GM21360 (cell line): ENCODE data around the gene KIF3A.

Experiments used
- ATAC-seq: cut with Tn5 transposase; IDR thresholded peaks from one replicate; pipeline ENCODE4 v1.9.1; 2021; ENCODE audit warnings: mild to moderate bottlenecking, moderate library complexity; ENCODE audit not compliant: unreplicated experiment

KIF3A gene

DNA sequence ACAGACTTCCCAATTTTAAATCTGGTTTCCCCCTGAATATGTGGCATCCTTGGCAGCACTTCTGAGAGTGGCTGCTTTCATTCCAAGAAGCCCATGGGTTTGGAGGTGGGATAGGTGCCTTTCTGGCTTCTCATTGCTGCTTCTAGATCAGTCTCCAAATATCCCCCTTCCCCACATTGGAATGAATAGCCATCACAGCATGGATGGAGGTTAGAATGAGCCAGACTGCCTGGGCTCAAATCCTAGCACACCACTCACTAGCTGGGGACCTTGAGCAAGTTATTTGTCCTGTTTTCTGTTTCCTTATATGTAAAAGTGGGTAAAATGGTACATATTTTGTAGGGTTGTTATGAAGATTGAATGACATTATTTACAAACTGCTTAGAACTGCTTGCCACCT lies 93.2 kb downstream of the KIF3A start:
- ATAC-seq: no peak
